ENCODE results near the gene COQ6.

DNA sequence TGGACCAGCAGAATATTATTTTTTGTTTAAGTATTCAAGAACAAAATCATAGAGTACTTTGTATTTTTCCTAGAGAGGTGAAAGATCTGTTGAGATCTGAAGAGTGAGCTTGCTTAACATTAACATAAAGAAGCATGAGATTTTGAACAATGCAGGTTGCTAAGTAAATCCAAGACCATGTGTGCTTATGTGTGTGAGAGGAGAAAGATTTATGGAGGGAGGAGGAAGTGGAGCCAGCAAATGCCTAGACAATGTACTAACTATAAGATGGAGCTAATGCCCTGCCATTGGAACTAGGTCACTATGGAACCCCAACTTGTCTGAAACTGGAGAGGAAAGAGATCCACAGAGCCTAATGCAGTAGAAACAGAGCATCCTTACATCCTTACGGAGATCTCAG, 13.6 kb upstream of the COQ6 start:
- TF ChIP-seq, protein P1, sequence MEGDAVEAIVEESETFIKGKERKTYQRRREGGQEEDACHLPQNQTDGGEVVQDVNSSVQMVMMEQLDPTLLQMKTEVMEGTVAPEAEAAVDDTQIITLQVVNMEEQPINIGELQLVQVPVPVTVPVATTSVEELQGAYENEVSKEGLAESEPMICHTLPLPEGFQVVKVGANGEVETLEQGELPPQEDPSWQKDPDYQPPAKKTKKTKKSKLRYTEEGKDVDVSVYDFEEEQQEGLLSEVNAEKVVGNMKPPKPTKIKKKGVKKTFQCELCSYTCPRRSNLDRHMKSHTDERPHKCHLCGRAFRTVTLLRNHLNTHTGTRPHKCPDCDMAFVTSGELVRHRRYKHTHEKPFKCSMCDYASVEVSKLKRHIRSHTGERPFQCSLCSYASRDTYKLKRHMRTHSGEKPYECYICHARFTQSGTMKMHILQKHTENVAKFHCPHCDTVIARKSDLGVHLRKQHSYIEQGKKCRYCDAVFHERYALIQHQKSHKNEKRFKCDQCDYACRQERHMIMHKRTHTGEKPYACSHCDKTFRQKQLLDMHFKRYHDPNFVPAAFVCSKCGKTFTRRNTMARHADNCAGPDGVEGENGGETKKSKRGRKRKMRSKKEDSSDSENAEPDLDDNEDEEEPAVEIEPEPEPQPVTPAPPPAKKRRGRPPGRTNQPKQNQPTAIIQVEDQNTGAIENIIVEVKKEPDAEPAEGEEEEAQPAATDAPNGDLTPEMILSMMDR (optimal IDR thresholded peaks at IDR 0.05 in 1 of 3, IDR thresholded peaks at IDR 0.05 in 1 of 3, conservative IDR thresholded peaks at IDR 0.05 in 1 of 3; ENCODE audit: extremely low read depth in 1 of 3, insufficient read depth in 2 of 3, low read length in 3 of 3) = no peak
- TF ChIP-seq EZH2 (IDR thresholded peaks at IDR 0.05; ENCODE audit: low read length) = no peak

Data from keratinocyte (primary cell).